ENCODE data around the gene TMEM125. TPM values are rescaled to one million over a fixed set of nuclear protein-coding genes. Genes with fewer than 3 reads are reported as not detected.

Gene TMEM125
- total and polyA plus RNA-seq, 7 experiments from 2014 or later, result 0.21 to 0.50 TPM; not detected in 5

DNA sequence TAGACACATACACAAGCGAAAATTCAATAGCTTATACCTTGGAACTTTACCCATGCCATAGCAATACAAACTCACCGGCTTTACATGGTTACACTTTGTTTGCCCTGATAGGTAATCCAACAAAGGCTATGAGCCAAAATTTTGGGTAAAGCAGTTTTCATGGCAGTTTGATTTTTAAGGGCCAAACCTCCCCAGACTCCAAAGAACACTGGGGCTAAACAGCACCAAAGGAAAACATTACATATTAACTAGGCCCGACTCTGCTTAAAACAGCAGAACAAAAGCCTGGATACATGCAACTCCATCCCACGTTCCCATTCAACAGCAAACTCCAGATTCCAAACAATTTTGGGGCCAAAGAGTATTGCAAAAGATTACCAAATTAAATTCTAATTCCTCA lies 4.4 kb upstream of the TMEM125 start:
- Histone ChIP-seq H3K4me1 (ENCODE audit: control insufficient read depth in 2 of 2, insufficient read depth in 2 of 2, low read length in 2 of 2) (peaks cover 0 to 2% of the 10 kb centered on the region in 2 donors), H3K36me3 (ENCODE audit: control insufficient read depth in 2 of 3, insufficient read depth in 3 of 3, low read length in 3 of 3) (no peaks in the 10 kb centered on the region), H3K27me3 (ENCODE audit: control insufficient read depth in 2 of 2, insufficient read depth in 2 of 2, low read length in 2 of 2) (no peaks in the 10 kb centered on the region), H3K27ac (ENCODE audit: low read depth, low read length) (no peak overlapping the region), H3K4me3 (ENCODE audit: low read length) (no peak overlapping the region), H3K9me3 (ENCODE audit: control insufficient read depth in 2 of 3, low read length in 3 of 3) (no peaks in the 10 kb centered on the region)
- ATAC-seq (no peak), DNase-seq (no peak)
- ChIA-PET POLR2A (no interaction called here), CTCF (no interaction called here)
- intact Hi-C loops (cut with micrococcal nuclease), result no loop called here
- Mint-ChIP-seq H3K27me3 (peaks cover 0 to 38% (median 5%) of the 10 kb centered on the region in 5 donors), H3K9me3 (peaks cover 0 to 15% (median 6%) of the 10 kb centered on the region in 11 donors), H3K4me1 (peaks cover 0 to 8% (median 5%) of the 10 kb centered on the region in 7 donors), H3K36me3 (peaks cover 0 to 9% (median 0%) of the 10 kb centered on the region in 5 donors), H3K4me3 (no peak overlapping the region), H3K27ac (no peak overlapping the region)

- Mint-ChIP-seq H3K27ac (no peak overlapping the region), H3K4me1 (peaks cover 3 to 23% (median 13%) of the 10 kb centered on the region in 7 donors), H3K4me3 (no peak overlapping the region), H3K27me3 (peaks cover 0 to 39% (median 13%) of the 10 kb centered on the region in 5 donors), H3K36me3 (peaks cover 0 to 5% (median 0%) of the 10 kb centered on the region in 5 donors), H3K9me3 (peaks cover 0 to 14% (median 6%) of the 10 kb centered on the region in 11 donors)
- ATAC-seq (no peak), DNase-seq (no peak)
- H3K27me3 ChIP-seq (ENCODE audit: control insufficient read depth in 2 of 2, insufficient read depth in 2 of 2, low read length in 2 of 2), result no peaks in the 10 kb centered on the region
- H3K27ac ChIP-seq (ENCODE audit: low read depth, low read length), result no peak overlapping the region
- H3K4me1 ChIP-seq (ENCODE audit: control insufficient read depth in 2 of 2, insufficient read depth in 2 of 2, low read length in 2 of 2), result peaks cover 0 to 7% of the 10 kb centered on the region in 2 donors
- no peaks in the 10 kb centered on the region for H3K36me3 ChIP-seq (ENCODE audit: control insufficient read depth in 2 of 3, insufficient read depth in 3 of 3, low read length in 3 of 3)
- no peak overlapping the region for H3K4me3 ChIP-seq (ENCODE audit: low read length)
- intact Hi-C loops (cut with micrococcal nuclease), result no loop called here
- H3K9me3 ChIP-seq (ENCODE audit: control insufficient read depth in 2 of 3, low read length in 3 of 3), result no peaks in the 10 kb centered on the region
- POLR2A ChIA-PET, result no interaction called here
- CTCF ChIA-PET, result no interaction called here
Observed at GRCh38 chr1:43266881-43267280, 2.9 kb upstream of the TMEM125 start.

DNA sequence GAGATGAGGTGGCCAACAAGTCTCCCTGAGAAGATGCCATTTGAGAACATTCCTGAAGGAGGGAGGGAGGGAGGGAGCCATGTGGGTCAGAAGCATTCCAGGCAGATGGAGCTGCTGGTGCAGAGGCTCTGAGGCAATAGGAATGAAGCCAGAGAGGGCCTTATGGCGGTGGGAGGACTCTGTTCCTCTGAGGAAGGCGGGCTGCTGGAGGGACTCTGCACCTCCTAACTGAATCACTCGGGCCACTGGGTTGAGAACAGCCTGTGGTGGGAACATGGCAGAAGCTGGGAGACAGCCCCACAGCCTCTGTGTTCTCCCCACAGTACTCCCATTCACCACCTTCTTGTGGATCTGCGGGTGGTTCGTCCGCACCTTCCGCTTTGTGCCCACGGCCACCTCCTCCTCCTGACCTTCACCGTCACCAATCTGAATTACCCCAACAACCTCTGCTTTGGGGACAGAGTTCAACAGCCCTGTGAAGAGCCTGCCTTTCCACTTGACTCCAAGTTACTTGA lies 2.4 kb upstream of the TMEM125 start:
- ChIA-PET POLR2A (no interaction called here), CTCF (no interaction called here)
- intact Hi-C loops (cut with micrococcal nuclease), result no loop called here
- ATAC-seq (no peak), DNase-seq (no peak)
- Mint-ChIP-seq H3K4me1 (peaks cover 3 to 24% (median 13%) of the 10 kb centered on the region in 7 donors), H3K36me3 (peaks cover 0 to 5% (median 0%) of the 10 kb centered on the region in 5 donors), H3K4me3 (no peak overlapping the region), H3K9me3 (peaks cover 0 to 14% (median 6%) of the 10 kb centered on the region in 11 donors), H3K27me3 (peaks cover 0 to 39% (median 13%) of the 10 kb centered on the region in 5 donors), H3K27ac (no peak overlapping the region)
- H3K27me3 ChIP-seq (ENCODE audit: control insufficient read depth in 2 of 2, insufficient read depth in 2 of 2, low read length in 2 of 2), result no peaks in the 10 kb centered on the region
- H3K36me3 ChIP-seq (ENCODE audit: control insufficient read depth in 2 of 3, insufficient read depth in 3 of 3, low read length in 3 of 3), result no peaks in the 10 kb centered on the region
- H3K4me1 ChIP-seq (ENCODE audit: control insufficient read depth in 2 of 2, insufficient read depth in 2 of 2, low read length in 2 of 2), result peaks cover 0 to 7% of the 10 kb centered on the region in 2 donors
- H3K27ac ChIP-seq (ENCODE audit: low read depth, low read length), result no peak overlapping the region
- no peak overlapping the region for H3K4me3 ChIP-seq (ENCODE audit: low read length)
- H3K9me3 ChIP-seq (ENCODE audit: control insufficient read depth in 2 of 3, low read length in 3 of 3), result no peaks in the 10 kb centered on the region

DNA sequence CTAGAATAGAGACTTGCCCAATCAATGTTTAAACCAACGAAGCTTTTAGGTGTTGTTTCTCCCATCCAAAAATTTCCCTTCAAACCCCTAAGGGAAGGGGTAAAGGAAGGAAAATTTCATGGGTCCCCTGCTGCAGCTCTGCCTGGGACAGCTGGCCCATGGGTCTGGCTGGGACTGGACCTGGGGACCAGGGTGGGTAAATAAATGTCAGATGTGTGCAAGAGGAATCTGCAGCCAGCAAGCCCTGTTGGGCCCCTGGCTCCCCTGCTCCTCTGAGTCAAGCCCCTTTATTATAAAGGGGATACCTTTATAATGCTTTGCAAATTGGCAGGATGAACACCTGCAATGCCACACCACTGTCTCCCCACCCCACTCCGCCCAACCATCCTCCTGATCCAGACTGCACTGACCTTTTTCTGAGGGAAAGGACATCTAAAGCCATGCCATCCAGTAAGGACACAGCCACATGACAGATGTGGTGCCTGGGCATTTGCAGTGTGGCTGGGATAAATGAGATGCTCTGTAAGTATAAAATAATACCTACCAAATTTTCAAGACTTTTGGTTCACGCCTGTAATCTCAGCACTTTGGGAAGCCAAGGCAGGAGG lies 1.9 kb upstream of the TMEM125 start:
- Mint-ChIP-seq H3K4me3 (no peak overlapping the region), H3K27me3 (peaks cover 0 to 35% (median 13%) of the 10 kb centered on the region in 5 donors), H3K36me3 (peaks cover 0 to 5% (median 0%) of the 10 kb centered on the region in 5 donors), H3K4me1 (peaks cover 3 to 24% (median 13%) of the 10 kb centered on the region in 7 donors), H3K9me3 (peaks cover 0 to 11% (median 6%) of the 10 kb centered on the region in 11 donors), H3K27ac (no peak overlapping the region)
- H3K4me1 ChIP-seq (ENCODE audit: control insufficient read depth in 2 of 2, insufficient read depth in 2 of 2, low read length in 2 of 2), result peaks cover 0 to 7% of the 10 kb centered on the region in 2 donors
- DNase-seq, result no peak
- H3K9me3 ChIP-seq (ENCODE audit: control insufficient read depth in 2 of 3, low read length in 3 of 3), result no peaks in the 10 kb centered on the region
- intact Hi-C loops (cut with micrococcal nuclease), result no loop called here
- no peak overlapping the region for H3K4me3 ChIP-seq (ENCODE audit: low read length)
- ChIA-PET POLR2A (no interaction called here), CTCF (no interaction called here)
- H3K27me3 ChIP-seq (ENCODE audit: control insufficient read depth in 2 of 2, insufficient read depth in 2 of 2, low read length in 2 of 2), result no peaks in the 10 kb centered on the region
- H3K36me3 ChIP-seq (ENCODE audit: control insufficient read depth in 2 of 3, insufficient read depth in 3 of 3, low read length in 3 of 3), result no peaks in the 10 kb centered on the region
- no peak for ATAC-seq
- no peak overlapping the region for H3K27ac ChIP-seq (ENCODE audit: low read depth, low read length)

DNA sequence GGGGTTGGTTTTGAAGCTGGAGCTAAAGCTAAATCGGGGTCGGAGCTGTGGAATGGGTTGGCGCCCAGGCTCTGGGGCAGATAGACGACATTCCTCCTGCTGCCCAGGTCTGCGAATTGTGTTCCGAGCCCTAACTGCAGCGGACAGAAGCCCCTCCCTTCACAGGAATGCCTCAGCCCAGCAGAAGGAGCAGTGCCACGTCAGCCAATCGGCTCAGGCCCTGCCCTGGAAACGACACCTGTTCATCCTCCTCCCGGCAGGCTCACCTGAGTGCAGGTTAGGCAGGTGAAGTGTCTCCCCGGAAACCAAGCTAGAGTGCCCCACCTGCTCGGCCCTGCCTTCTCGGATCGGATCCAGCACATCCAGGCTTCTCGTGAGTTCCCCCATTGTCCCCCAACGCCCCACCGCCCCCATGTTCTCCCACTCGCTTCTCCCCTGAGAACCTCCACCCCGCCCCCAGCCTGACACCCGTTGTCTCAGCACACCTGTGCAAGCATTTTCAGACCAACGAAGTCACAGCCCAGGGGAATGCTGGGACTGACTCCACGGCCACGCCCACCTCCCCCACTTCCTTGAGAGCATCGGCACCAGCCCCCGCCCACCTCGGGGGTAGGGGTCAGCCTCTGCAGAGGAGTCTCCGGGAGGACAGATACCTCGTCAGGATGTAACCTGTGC lies 775 bp downstream of the TMEM125 start:
- ChIA-PET CTCF (no interaction called here), POLR2A (no interaction called here)
- peak overlapping the region in 2 of 9 donors; percentile 38 to 57 for H3K27ac Mint-ChIP-seq
- H3K4me3 Mint-ChIP-seq, result peak overlapping the region; percentile 17 to 79 (median 64)
- DNase-seq, result peak in 1 of 9 donors; percentile 4
- peaks cover 0 to 31% (median 13%) of the 10 kb centered on the region in 5 donors for H3K27me3 Mint-ChIP-seq
- peaks cover 1 to 13% (median 4%) of the 10 kb centered on the region in 11 donors for H3K9me3 Mint-ChIP-seq
- intact Hi-C loops (cut with micrococcal nuclease), result no loop called here
- H3K4me1 Mint-ChIP-seq, result peaks cover 14 to 41% (median 30%) of the 10 kb centered on the region in 7 donors
- peaks cover 9 to 17% of the 10 kb centered on the region in 2 donors for H3K4me1 ChIP-seq (ENCODE audit: control insufficient read depth in 2 of 2, insufficient read depth in 2 of 2, low read length in 2 of 2)
- peak; percentile 19 for ATAC-seq
- no peaks in the 10 kb centered on the region for H3K36me3 ChIP-seq (ENCODE audit: control insufficient read depth in 2 of 3, insufficient read depth in 3 of 3, low read length in 3 of 3)
- H3K9me3 ChIP-seq (ENCODE audit: control insufficient read depth in 2 of 3, low read length in 3 of 3), result no peaks in the 10 kb centered on the region
- H3K27me3 ChIP-seq (ENCODE audit: control insufficient read depth in 2 of 2, insufficient read depth in 2 of 2, low read length in 2 of 2), result no peaks in the 10 kb centered on the region
- H3K36me3 Mint-ChIP-seq, result peaks cover 0 to 11% (median 5%) of the 10 kb centered on the region in 5 donors
- no peak overlapping the region for H3K4me3 ChIP-seq (ENCODE audit: low read length)
- no peak overlapping the region for H3K27ac ChIP-seq (ENCODE audit: low read depth, low read length)

DNA sequence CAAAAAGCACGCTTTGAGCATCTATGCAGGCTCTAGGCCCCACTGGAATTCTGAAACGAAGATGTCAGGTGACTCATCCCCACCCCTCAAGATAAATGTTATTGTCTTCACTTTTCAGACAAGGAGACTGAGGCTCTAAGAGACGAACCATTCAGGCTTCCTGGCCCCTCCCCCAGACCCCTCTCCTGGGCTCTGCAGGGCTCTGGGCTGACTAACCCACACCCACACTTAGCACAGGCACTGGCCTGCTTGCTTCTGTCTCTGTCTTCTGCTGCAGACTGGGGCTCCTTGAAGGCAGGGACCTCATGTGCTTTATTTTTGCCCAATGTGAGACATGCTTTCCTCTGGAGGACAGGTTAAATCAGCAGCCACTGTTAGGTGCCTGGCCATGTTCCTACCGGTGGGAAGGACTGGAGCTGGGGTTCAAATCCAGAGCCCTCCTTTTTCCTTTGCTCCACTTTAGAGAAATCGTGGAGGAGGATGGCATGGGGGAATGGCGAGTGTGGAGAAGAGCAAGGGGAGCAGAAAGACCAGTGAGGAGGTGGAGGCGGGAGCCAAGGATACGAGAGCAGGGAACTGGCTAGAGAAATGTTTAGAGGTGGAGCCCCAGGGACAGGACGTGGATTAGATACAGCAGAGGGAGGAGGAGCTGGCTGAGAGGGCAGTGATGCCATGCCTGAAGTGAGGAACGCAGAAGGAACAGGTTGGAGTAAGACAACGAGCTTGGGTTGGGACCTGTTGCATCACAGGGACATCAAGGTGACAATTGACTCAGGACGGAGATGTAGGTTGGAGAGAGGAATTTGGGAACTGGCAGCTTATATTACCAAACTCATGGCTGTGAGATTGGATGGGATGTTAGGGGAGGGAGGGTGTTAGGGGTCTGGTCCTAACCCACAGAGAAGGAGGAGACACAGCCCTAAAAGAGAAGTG lies 1.7 kb downstream of the TMEM125 start:
- H3K4me1 ChIP-seq (ENCODE audit: control insufficient read depth in 2 of 2, insufficient read depth in 2 of 2, low read length in 2 of 2), result peaks cover 9 to 17% of the 10 kb centered on the region in 2 donors
- Mint-ChIP-seq H3K27me3 (peaks cover 0 to 24% (median 13%) of the 10 kb centered on the region in 5 donors), H3K9me3 (peaks cover 1 to 13% (median 4%) of the 10 kb centered on the region in 11 donors), H3K36me3 (peaks cover 0 to 11% (median 5%) of the 10 kb centered on the region in 5 donors), H3K4me1 (peaks cover 14 to 42% (median 30%) of the 10 kb centered on the region in 7 donors), H3K27ac (peak overlapping the region in 3 of 9 donors; percentile 1 to 57 (median 24)), H3K4me3 (peak overlapping the region; percentile 24 to 77 (median 61))
- DNase-seq, result no peak
- POLR2A ChIA-PET, result no interaction called here
- no peak for ATAC-seq
- no peaks in the 10 kb centered on the region for H3K27me3 ChIP-seq (ENCODE audit: control insufficient read depth in 2 of 2, insufficient read depth in 2 of 2, low read length in 2 of 2)
- H3K36me3 ChIP-seq (ENCODE audit: control insufficient read depth in 2 of 3, insufficient read depth in 3 of 3, low read length in 3 of 3), result no peaks in the 10 kb centered on the region
- H3K4me3 ChIP-seq (ENCODE audit: low read length), result no peak overlapping the region
- H3K27ac ChIP-seq (ENCODE audit: low read depth, low read length), result no peak overlapping the region
- intact Hi-C loops (cut with micrococcal nuclease), result no loop called here
- CTCF ChIA-PET, result no interaction called here
- no peaks in the 10 kb centered on the region for H3K9me3 ChIP-seq (ENCODE audit: control insufficient read depth in 2 of 3, low read length in 3 of 3)

Data from naive thymus-derived CD4-positive, alpha-beta T cell (primary cell).